Tibial nerve (tissue), 4 donors: Measurements from ENCODE around the gene ACTR1B. TPM values are rescaled to one million over a fixed set of nuclear protein-coding genes. Genes with fewer than 3 reads are reported as not detected.
A peak's percentile ranks its signal among the peaks of the same experiment; 100 is the strongest.

Experiments
- DNase-seq, 2 donors: peaks; one replicate each; pipeline ENCODE4 v3.0.0-alpha.2; 2019; ENCODE audit warnings: low spot score in 2 of 2
- H3K27ac ChIP-seq, 4 donors: fragments of 200-600 bp; sonication (generic) in 3 of 4; one replicate each; pipeline ENCODE4 v1.5.1; 2017 to 2019; ENCODE audit warnings: mild to moderate bottlenecking in 1 of 4
- H3K27me3 ChIP-seq, 2 donors: fragments of 200-600 bp; sonication (generic) in 1 of 2; one replicate each; pipeline versions ENCODE4 v1.5.1 to v1.6.0; 2017 to 2019
- H3K36me3 ChIP-seq, 3 donors: fragments of 200-600 bp; sonication (generic); one replicate each; pipeline ENCODE4 v1.5.1; 2018 to 2019
- H3K4me1 ChIP-seq, 4 donors: fragments of 200-600 bp; sonication (generic) in 3 of 4; one replicate each; pipeline ENCODE4 v1.5.1; 2017 to 2019
- H3K4me3 ChIP-seq, 4 donors: fragments of 200-600 bp; sonication (generic) in 3 of 4; one replicate each; pipeline ENCODE4 v1.5.1; 2017 to 2019; ENCODE audit warnings: mild to moderate bottlenecking in 1 of 4, moderate library complexity in 1 of 4
- H3K9me3 ChIP-seq, 4 donors: fragments of 200-600 bp; sonication (generic) in 3 of 4; one replicate each; pipeline ENCODE4 v1.5.1; 2017 to 2019
- EP300 ChIP-seq, 2 donors: sonication (generic); formaldehyde crosslinking; IDR thresholded peaks; one replicate each; pipeline ENCODE4 v1.6.1; 2017; ENCODE audit warnings: antibody characterized with exemption in 2 of 2, mild to moderate bottlenecking in 1 of 2
- POLR2A ChIP-seq, 2 donors: fragments of 450-650 bp; IDR thresholded peaks; one replicate each; pipeline ENCODE4 v1.6.1; 2017; ENCODE audit warnings: antibody characterized with exemption in 2 of 2, mild to moderate bottlenecking in 2 of 2, moderate library complexity in 2 of 2
- WGBS, 2 donors: methylation state at CpG; one replicate each; pipeline ENCODE4 v1.1.5; 2018; 5-methylcytosine and 5-hydroxymethylcytosine counted together
- total RNA-seq, 4 donors: library from RNA; depleted of rRNA; stranded (reverse); fragments of >200 nt; gene quantifications; one replicate each; pipeline ENCODE4 v1.1.0, GENCODE V29; 2016
- TF ChIP-seq, protein P1 (sequence below), 5 experiments: fragments of 200-600 bp in 3 of 5; fragments of 450-650 bp in 2 of 5; sonication (generic) in 3 of 5; IDR thresholded peaks; one replicate each; pipeline ENCODE4 v1.5.1; 2016 to 2019; ENCODE audit warnings: antibody characterized with exemption in 5 of 5, mild to moderate bottlenecking in 3 of 5, moderate library complexity in 2 of 5

The ACTR1B gene
- total RNA-seq, 4 donors from 2014 or later, result 65.1 to 109 (median 85.5) TPM

DNA sequence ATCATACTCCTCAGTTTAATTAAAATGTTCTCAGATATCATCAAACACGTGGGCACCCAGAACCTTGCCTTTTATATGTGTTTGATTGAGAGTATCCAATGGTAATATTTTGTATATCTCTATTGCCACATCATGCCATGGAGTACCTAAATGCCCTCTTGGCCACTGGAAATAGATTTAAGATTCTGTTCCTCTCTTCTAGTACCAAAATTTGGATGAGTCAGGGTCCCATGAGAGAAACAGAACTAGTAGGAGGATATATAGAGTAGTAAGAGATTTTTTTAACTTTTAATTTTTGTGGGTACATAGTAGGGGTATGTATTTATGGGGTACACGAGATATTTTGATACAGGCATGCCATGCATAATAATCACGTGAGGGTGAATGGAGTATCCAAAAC is 39.9 kb upstream of the ACTR1B start:
- Histone ChIP-seq H3K27ac (no peak overlapping the region), H3K4me3 (no peak overlapping the region), H3K36me3 (no peaks in the 10 kb centered on the region), H3K4me1 (no peaks in the 10 kb centered on the region), H3K27me3 (no peaks in the 10 kb centered on the region), H3K9me3 (no peaks in the 10 kb centered on the region)
- 86 to 87% methylated on average over 3 of the region's 3 CpGs for WGBS, 2 donors
- DNase-seq, result no peak
- TF ChIP-seq, protein P1, sequence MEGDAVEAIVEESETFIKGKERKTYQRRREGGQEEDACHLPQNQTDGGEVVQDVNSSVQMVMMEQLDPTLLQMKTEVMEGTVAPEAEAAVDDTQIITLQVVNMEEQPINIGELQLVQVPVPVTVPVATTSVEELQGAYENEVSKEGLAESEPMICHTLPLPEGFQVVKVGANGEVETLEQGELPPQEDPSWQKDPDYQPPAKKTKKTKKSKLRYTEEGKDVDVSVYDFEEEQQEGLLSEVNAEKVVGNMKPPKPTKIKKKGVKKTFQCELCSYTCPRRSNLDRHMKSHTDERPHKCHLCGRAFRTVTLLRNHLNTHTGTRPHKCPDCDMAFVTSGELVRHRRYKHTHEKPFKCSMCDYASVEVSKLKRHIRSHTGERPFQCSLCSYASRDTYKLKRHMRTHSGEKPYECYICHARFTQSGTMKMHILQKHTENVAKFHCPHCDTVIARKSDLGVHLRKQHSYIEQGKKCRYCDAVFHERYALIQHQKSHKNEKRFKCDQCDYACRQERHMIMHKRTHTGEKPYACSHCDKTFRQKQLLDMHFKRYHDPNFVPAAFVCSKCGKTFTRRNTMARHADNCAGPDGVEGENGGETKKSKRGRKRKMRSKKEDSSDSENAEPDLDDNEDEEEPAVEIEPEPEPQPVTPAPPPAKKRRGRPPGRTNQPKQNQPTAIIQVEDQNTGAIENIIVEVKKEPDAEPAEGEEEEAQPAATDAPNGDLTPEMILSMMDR (IDR thresholded peaks at IDR 0.05), result no peak
- TF ChIP-seq EP300 (IDR thresholded peaks at IDR 0.05) (no peak), POLR2A (IDR thresholded peaks at IDR 0.05) (no peak)

DNA sequence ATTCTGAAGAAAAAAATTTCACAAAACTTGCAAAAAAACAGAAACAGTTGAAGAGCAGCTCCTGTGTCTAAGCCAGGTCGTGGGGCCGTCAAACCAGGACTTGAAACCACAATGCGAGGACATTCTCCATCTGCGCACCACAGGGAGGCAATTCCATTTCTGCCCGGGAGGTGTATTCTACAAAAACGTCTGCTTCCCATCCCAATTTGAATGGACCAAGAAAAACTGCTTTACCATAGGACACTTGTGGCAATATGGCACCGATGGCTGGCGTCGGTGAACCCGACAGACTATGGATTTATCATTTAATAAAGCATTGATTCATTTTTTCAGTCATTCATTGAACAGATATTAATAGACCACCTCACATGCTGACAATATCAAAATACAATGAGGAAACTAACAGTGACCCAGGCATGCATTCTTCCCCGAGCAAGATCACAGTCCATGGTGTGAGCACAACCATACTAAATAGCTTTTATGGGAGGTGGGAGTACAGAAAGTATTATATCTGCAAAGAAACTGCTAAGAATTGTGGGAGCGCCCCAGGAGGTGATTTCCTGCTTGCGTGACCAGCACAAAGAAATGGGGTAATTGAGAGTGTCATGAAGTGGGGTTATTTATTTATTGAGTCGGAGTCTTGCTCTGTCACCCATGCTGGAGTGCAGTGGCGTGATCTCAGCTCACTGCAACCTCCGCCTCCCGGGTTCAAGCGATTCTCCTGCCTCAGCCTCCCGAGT is 39.1 kb upstream of the ACTR1B start:
- no peak for DNase-seq
- H3K4me3 ChIP-seq, result no peak overlapping the region
- WGBS, 2 donors, result 87% methylated on average over 19 of the region's 19 CpGs
- no peaks in the 10 kb centered on the region for H3K36me3 ChIP-seq
- H3K9me3 ChIP-seq, result no peaks in the 10 kb centered on the region
- TF ChIP-seq POLR2A (IDR thresholded peaks at IDR 0.05), result no peak
- TF ChIP-seq, protein P1 (IDR thresholded peaks at IDR 0.05), result no peak
- no peak for TF ChIP-seq EP300 (IDR thresholded peaks at IDR 0.05)
- H3K4me1 ChIP-seq, result no peaks in the 10 kb centered on the region
- H3K27ac ChIP-seq, result no peak overlapping the region
- H3K27me3 ChIP-seq, result no peaks in the 10 kb centered on the region

DNA sequence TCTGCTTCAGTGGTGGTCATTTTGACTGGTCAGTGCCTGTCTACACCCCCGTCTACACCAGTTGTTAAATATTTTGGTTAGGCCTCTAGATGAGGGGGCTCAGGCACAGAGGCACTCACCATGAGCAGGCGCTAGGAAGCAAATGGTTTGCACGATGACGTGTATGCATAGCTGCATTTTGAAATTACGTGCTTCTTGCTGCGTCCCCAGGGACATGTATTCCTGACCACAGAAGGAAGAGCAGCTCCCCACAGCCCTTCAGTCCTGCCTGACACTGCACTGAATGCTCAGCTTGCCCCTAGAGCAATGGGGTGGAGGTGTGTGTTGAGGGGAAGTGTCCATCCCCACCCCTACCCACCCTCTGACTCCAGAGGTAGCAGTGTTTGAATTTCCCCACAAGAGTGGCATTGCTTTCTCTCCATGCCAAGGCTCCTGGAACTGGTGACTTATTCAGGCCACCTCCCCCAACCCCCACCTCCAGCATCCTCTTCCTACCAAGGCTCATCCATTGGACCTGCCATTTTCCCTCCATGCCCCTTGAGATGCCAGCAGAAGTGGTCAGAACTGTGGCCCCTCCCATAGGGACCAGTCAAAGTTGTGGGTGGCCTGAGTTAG is 38.1 kb upstream of the ACTR1B start:
- Histone ChIP-seq H3K27me3 (no peaks in the 10 kb centered on the region), H3K4me3 (no peak overlapping the region), H3K9me3 (no peaks in the 10 kb centered on the region), H3K4me1 (peaks cover 0 to 1% (median 0%) of the 10 kb centered on the region in 4 donors), H3K36me3 (no peaks in the 10 kb centered on the region), H3K27ac (no peak overlapping the region)
- WGBS, 2 donors, result 76 to 89% methylated on average over 4 to 6 of the region's 6 CpGs
- TF ChIP-seq, protein P1 (IDR thresholded peaks at IDR 0.05), result no peak
- TF ChIP-seq EP300 (IDR thresholded peaks at IDR 0.05) (no peak), POLR2A (IDR thresholded peaks at IDR 0.05) (no peak)
- DNase-seq, result no peak

DNA sequence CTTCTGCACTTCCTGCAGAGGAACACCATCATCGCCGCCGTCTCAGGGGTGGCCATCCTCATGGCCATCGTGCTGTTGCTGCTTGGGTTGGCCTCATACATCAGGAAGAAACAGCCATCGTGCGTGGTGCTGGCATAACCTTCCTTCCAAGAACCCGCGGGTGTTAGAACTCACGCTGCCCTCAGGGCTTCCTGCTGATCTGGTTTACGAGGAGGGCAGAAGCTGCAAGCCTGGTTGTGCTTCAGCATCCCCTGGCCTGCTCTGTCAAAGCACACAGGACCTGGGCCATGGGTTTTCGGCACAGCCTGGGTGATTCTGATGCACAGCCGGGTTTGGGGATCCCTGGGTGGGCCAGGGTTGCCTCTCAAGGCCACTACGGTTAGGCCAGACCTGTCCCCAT is 37.3 kb upstream of the ACTR1B start:
- Histone ChIP-seq H3K27me3 (no peaks in the 10 kb centered on the region), H3K4me3 (no peak overlapping the region), H3K4me1 (peaks cover 0 to 4% (median 0%) of the 10 kb centered on the region in 4 donors), H3K27ac (no peak overlapping the region), H3K9me3 (no peaks in the 10 kb centered on the region), H3K36me3 (no peaks in the 10 kb centered on the region)
- WGBS, 2 donors, result 79 to 85% methylated on average over 12 to 13 of the region's 13 CpGs
- TF ChIP-seq POLR2A (IDR thresholded peaks at IDR 0.05), result no peak
- no peak for TF ChIP-seq EP300 (IDR thresholded peaks at IDR 0.05)
- TF ChIP-seq, protein P1 (IDR thresholded peaks at IDR 0.05), result no peak
- DNase-seq, result no peak

DNA sequence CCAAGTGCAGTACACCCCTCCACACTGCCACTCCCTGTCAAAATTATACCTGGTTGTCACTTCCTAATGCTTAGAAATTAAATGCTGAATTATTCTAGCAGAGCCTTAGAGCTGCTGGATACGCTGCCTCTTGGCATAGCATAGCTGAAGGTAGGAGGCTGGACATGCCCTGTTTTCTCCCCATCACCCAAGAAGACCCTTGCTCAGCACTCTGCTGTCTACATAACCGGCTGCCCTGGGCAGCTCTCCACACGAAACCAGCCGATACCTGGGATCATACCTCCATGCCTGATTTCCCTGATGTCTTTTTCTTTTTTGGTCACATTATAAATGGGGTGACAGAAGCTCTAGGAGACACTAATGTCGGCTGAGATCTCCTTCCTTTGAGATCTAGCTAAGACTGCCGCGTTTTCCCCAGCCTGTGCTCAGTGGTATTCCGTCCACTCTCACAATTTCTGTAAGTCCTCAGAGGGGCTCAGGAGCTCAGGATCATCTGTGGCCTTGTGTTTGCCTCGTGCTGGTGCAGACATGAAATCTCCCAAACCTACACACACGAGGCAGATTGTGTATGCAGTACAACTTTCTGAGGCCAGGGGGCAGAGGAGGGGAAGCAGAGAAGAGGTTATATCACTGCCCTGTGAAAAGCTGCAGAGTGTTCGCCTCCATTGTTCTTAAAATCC is 36.1 kb upstream of the ACTR1B start:
- Histone ChIP-seq H3K9me3 (no peaks in the 10 kb centered on the region), H3K36me3 (no peaks in the 10 kb centered on the region), H3K4me3 (no peak overlapping the region), H3K4me1 (peaks cover 0 to 4% (median 0%) of the 10 kb centered on the region in 4 donors), H3K27me3 (no peaks in the 10 kb centered on the region), H3K27ac (no peak overlapping the region)
- TF ChIP-seq, protein P1 (IDR thresholded peaks at IDR 0.05), result peak; percentile 37 to 61 (median 48)
- TF ChIP-seq EP300 (IDR thresholded peaks at IDR 0.05), result no peak
- WGBS, 2 donors, result 58 to 60% methylated on average over 11 of the region's 11 CpGs
- DNase-seq, result peak in 1 of 2 donors; percentile 73
